Measurements from ENCODE around the gene PSD. TPM values are rescaled to one million over a fixed set of nuclear protein-coding genes. Genes with fewer than 3 reads are reported as not detected.

Gene PSD
- total RNA-seq, 1 experiment from 2014 or later, result 2.4 TPM

DNA sequence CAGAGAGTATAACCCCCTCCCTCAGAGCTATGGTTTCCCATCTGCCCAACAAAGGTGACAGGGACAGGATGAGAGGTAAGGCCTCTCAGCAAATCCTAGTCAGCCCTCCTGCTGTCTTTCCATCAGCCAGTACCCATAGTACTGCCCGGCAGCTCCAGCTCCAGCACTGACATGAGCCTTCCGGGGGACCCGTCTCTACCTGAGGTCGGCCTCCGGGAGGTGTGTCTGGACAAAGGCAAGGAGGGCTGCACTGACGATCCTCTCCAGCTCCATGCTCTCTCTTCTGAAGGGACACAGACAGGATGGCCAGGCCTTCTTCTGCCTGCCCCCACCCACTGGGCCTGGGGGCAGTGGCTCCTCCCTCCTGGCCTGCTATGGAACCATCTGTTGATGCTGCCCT lies 6.3 kb upstream of the PSD start:
- Histone ChIP-seq H3K4me1 (ENCODE audit: control insufficient read depth, insufficient read depth, low read length) (peaks cover 11% of the 10 kb centered on the region), H3K27me3 (ENCODE audit: control insufficient read depth, insufficient read depth, low read length) (no peaks in the 10 kb centered on the region), H3K36me3 (ENCODE audit: control insufficient read depth, insufficient read depth, low read length) (peaks cover 8% of the 10 kb centered on the region; the same call in 1 of the 2 replicates), H3K9me3 (ENCODE audit: control insufficient read depth, insufficient read depth, low read depth, low read length) (no peaks in the 10 kb centered on the region), H3K27ac (ENCODE audit: low read length) (no peak overlapping the region), H3K4me3 (ENCODE audit: low read depth in 2 of 2, low read length in 2 of 2) (no peak overlapping the region)
- BruUV-seq (replicated peaks), result no TSS peak
- intact Hi-C loops (cut with micrococcal nuclease; ENCODE audit: unreplicated experiment), result no loop called here
- POLR2A ChIA-PET, result no interaction called here
- ATAC-seq (no peak), DNase-seq (ENCODE audit: low read depth, low spot score) (no peak)
- CTCF ChIA-PET, result no interaction called here
- no peak for TF ChIP-seq SIN3A (IDR thresholded peaks at IDR 0.05; ENCODE audit: borderline replicate concordance, insufficient read depth, low read depth, low read length)
- TF ChIP-seq POLR2AphosphoS5 (IDR thresholded peaks at IDR 0.05; ENCODE audit: low read depth, low read length), result no peak
- TF ChIP-seq, protein P1, sequence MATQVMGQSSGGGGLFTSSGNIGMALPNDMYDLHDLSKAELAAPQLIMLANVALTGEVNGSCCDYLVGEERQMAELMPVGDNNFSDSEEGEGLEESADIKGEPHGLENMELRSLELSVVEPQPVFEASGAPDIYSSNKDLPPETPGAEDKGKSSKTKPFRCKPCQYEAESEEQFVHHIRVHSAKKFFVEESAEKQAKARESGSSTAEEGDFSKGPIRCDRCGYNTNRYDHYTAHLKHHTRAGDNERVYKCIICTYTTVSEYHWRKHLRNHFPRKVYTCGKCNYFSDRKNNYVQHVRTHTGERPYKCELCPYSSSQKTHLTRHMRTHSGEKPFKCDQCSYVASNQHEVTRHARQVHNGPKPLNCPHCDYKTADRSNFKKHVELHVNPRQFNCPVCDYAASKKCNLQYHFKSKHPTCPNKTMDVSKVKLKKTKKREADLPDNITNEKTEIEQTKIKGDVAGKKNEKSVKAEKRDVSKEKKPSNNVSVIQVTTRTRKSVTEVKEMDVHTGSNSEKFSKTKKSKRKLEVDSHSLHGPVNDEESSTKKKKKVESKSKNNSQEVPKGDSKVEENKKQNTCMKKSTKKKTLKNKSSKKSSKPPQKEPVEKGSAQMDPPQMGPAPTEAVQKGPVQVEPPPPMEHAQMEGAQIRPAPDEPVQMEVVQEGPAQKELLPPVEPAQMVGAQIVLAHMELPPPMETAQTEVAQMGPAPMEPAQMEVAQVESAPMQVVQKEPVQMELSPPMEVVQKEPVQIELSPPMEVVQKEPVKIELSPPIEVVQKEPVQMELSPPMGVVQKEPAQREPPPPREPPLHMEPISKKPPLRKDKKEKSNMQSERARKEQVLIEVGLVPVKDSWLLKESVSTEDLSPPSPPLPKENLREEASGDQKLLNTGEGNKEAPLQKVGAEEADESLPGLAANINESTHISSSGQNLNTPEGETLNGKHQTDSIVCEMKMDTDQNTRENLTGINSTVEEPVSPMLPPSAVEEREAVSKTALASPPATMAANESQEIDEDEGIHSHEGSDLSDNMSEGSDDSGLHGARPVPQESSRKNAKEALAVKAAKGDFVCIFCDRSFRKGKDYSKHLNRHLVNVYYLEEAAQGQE (IDR thresholded peaks at IDR 0.05; ENCODE audit: insufficient read depth in 1 of 2, low read depth in 2 of 2, low read length in 1 of 2), result no peak
- no peak for TF ChIP-seq TCF7L2 (IDR thresholded peaks at IDR 0.05; ENCODE audit: low read depth, low read length)
- TF ChIP-seq, protein P2, sequence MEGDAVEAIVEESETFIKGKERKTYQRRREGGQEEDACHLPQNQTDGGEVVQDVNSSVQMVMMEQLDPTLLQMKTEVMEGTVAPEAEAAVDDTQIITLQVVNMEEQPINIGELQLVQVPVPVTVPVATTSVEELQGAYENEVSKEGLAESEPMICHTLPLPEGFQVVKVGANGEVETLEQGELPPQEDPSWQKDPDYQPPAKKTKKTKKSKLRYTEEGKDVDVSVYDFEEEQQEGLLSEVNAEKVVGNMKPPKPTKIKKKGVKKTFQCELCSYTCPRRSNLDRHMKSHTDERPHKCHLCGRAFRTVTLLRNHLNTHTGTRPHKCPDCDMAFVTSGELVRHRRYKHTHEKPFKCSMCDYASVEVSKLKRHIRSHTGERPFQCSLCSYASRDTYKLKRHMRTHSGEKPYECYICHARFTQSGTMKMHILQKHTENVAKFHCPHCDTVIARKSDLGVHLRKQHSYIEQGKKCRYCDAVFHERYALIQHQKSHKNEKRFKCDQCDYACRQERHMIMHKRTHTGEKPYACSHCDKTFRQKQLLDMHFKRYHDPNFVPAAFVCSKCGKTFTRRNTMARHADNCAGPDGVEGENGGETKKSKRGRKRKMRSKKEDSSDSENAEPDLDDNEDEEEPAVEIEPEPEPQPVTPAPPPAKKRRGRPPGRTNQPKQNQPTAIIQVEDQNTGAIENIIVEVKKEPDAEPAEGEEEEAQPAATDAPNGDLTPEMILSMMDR (IDR thresholded peaks at IDR 0.05), result no peak
- in situ Hi-C loops (cut with HindIII; ENCODE audit: low pct_unique_long_range_greater_than_20kb, low sequenced_read_pairs), result no loop called here

DNA sequence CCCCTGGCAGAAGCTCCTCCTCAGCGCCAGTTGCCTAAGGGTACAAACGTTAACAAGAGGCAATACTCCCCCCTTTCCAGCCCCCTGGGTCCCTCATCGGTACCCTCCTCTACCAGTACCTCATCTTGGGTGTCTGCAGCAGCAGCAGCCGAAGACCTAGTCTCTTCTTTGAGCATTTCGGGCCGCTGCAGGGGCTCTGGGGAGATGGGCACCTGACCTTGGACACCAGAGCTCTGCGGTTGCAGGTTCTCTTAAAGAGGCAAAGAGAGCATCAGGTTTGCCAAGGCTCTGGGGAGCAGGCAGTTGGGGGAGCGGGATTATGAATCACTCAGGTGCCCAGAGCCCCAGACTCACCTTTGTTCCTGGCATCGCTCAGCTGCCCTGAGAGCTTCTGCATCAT lies 5.6 kb upstream of the PSD start:
- in situ Hi-C loops (cut with HindIII; ENCODE audit: low pct_unique_long_range_greater_than_20kb, low sequenced_read_pairs), result no loop called here
- no peak overlapping the region for H3K4me3 ChIP-seq (ENCODE audit: low read depth in 2 of 2, low read length in 2 of 2)
- H3K9me3 ChIP-seq (ENCODE audit: control insufficient read depth, insufficient read depth, low read depth, low read length), result no peaks in the 10 kb centered on the region
- TF ChIP-seq, protein P1 (IDR thresholded peaks at IDR 0.05; ENCODE audit: insufficient read depth in 1 of 2, low read depth in 2 of 2, low read length in 1 of 2), result no peak
- TF ChIP-seq POLR2AphosphoS5 (IDR thresholded peaks at IDR 0.05; ENCODE audit: low read depth, low read length) (no peak), TCF7L2 (IDR thresholded peaks at IDR 0.05; ENCODE audit: low read depth, low read length) (no peak)
- peaks cover 9% of the 10 kb centered on the region; the same call in 1 of the 2 replicates for H3K36me3 ChIP-seq (ENCODE audit: control insufficient read depth, insufficient read depth, low read length)
- POLR2A ChIA-PET, result no interaction called here
- H3K4me1 ChIP-seq (ENCODE audit: control insufficient read depth, insufficient read depth, low read length), result peaks cover 11% of the 10 kb centered on the region
- CTCF ChIA-PET, result no interaction called here
- BruUV-seq (replicated peaks), result no TSS peak
- intact Hi-C loops (cut with micrococcal nuclease; ENCODE audit: unreplicated experiment), result no loop called here
- H3K27me3 ChIP-seq (ENCODE audit: control insufficient read depth, insufficient read depth, low read length), result no peaks in the 10 kb centered on the region
- DNase-seq (ENCODE audit: low read depth, low spot score), result no peak
- no peak overlapping the region for H3K27ac ChIP-seq (ENCODE audit: low read length)
- ATAC-seq, result no peak

Data from Panc1 (cell line).